ENCODE data around the gene CSH2. TPM values are rescaled to one million over a fixed set of nuclear protein-coding genes. Genes with fewer than 3 reads are reported as not detected.
A peak's percentile ranks its signal among the peaks of the same experiment; 100 is the strongest.

CSH2 gene
- total and polyA plus RNA-seq, 2 of the 13 experiments (the other 11 are each of a cell fraction or from before 2014, with no cell fraction given) = not detected

DNA sequence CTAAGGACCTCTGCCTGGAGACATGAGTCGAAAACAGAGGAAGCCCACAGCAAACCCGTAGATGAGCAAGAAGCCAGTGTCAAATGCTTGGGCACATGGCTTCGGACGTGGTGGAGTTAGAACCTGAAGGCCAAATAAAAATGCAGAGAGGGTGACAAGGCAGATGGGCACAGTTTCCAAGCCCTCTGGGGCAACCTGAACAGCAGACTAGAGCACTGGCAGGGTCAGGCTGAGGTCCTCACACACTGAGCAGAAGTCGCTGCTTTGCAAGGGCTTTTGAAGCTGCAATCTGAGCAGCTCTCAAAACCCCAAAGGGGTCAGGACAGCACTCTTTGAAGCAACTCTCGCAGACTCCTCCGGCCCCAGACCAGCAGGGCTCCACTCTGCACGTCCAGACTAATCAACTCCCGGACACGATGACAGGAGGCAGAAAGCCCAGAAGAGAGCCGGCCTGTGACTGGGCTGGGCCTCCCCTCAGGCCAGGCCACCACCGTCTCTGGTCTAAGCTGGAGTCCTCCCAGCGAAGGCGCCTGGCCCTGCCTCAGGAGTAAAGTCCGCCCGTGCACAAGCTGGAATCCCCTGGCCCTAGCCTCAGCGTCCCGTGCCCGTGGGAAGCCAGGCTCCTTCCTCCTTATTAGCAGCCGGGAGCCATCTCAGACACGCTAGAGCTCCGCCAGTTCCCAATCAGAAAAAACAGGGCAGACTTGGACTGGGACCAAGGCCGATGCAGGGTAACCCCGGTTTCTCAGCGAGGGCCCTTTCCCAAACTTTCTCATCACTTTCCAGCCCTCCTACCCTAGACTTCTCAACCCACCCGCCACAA, 31.9 kb downstream of the CSH2 start (continued):
- TF ChIP-seq ZNF12 (CRISPR knock-in tag; IDR thresholded peaks at IDR 0.05) (no peak), ZNF24 (IDR thresholded peaks at IDR 0.05) (no peak), ISL2 (CRISPR knock-in tag; IDR thresholded peaks at IDR 0.05) (0 out of 2 replicates have a peak, but pooled peaks have one; percentile 11), ISX (CRISPR knock-in tag; conservative IDR thresholded peaks at IDR 0.05) (0 out of 2 replicates have a peak, but pooled peaks have one; percentile 19), MLLT10 (CRISPR knock-in tag; IDR thresholded peaks at IDR 0.05) (peak; percentile 77; the same call in 1 of the 2 replicates), PHF8 (CRISPR knock-in tag; IDR thresholded peaks at IDR 0.05) (peak; percentile 70), ZNF776 (CRISPR knock-in tag; IDR thresholded peaks at IDR 0.05) (peak; percentile 25; the same call in 1 of the 2 replicates), MTA1 (CRISPR knock-in tag; IDR thresholded peaks at IDR 0.05; ENCODE audit: borderline replicate concordance) (peak; percentile 40; the same call in 1 of the 2 replicates), ZNF292 (CRISPR knock-in tag; IDR thresholded peaks at IDR 0.05; ENCODE audit: borderline replicate concordance, low read depth) (peak; percentile 83), GLI4 (CRISPR knock-in tag; IDR thresholded peaks at IDR 0.05; ENCODE audit: borderline replicate concordance) (peak; percentile 86; the same call in 1 of the 2 replicates), MYC (CRISPR knock-in tag; IDR thresholded peaks at IDR 0.05; ENCODE audit: borderline replicate concordance) (peak; percentile 45), ZNF510 (CRISPR knock-in tag; IDR thresholded peaks at IDR 0.05; ENCODE audit: low read depth) (peak; percentile 36; the same call in 1 of the 2 replicates), THAP9 (CRISPR knock-in tag; IDR thresholded peaks at IDR 0.05; ENCODE audit: borderline replicate concordance) (peak; percentile 48; the same call in 1 of the 2 replicates), KIAA2018 (CRISPR knock-in tag; IDR thresholded peaks at IDR 0.05; ENCODE audit: borderline replicate concordance) (no peak), HNRNPLL (IDR thresholded peaks at IDR 0.05; ENCODE audit: low read depth, low read length, poor library complexity, severe bottlenecking) (peak; percentile 20), ZNF260 (CRISPR knock-in tag; IDR thresholded peaks at IDR 0.05; ENCODE audit: borderline replicate concordance, low read depth) (0 out of 2 replicates have a peak, but pooled peaks have one; percentile 65)
- TF ChIP-seq, protein P1, sequence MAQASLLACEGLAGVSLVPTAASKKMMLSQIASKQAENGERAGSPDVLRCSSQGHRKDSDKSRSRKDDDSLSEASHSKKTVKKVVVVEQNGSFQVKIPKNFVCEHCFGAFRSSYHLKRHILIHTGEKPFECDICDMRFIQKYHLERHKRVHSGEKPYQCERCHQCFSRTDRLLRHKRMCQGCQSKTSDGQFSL (CRISPR knock-in tag; IDR thresholded peaks at IDR 0.05) = 0 out of 2 replicates have a peak, but pooled peaks have one; percentile 47
